Islet precursor cell (in vitro differentiated cells): ENCODE measurements around the gene MRPL21.
"Not testable (repeated sequence)": the region's sequence is repeated elsewhere in the genome, so short reads cannot be mapped to it uniquely, and the experiment has no call there.

Experiments
- DNase-seq: peaks from one replicate; pipeline ENCODE4 v3.0.0-alpha.2; 2018

Gene MRPL21

DNA sequence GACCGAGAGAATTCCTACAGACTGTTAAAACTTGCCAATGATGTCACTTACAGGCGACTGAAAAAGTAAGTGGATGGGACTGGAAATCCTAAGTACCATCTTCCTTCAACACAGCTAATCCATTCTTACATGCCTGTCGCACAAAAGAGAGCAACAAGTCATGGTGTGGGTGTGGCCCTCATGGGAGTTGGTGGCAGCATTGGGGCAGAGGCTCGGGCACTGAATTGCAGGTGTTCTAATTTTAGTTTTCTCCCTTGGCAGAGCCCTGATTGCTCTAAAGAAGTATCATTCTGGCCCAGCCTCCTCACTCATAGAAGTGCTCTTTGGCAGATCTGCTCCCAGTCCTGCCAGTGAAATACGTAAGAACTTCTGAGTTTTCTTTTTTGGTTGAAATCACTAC, 4.6 kb upstream of the MRPL21 start:
- no peak for DNase-seq

DNA sequence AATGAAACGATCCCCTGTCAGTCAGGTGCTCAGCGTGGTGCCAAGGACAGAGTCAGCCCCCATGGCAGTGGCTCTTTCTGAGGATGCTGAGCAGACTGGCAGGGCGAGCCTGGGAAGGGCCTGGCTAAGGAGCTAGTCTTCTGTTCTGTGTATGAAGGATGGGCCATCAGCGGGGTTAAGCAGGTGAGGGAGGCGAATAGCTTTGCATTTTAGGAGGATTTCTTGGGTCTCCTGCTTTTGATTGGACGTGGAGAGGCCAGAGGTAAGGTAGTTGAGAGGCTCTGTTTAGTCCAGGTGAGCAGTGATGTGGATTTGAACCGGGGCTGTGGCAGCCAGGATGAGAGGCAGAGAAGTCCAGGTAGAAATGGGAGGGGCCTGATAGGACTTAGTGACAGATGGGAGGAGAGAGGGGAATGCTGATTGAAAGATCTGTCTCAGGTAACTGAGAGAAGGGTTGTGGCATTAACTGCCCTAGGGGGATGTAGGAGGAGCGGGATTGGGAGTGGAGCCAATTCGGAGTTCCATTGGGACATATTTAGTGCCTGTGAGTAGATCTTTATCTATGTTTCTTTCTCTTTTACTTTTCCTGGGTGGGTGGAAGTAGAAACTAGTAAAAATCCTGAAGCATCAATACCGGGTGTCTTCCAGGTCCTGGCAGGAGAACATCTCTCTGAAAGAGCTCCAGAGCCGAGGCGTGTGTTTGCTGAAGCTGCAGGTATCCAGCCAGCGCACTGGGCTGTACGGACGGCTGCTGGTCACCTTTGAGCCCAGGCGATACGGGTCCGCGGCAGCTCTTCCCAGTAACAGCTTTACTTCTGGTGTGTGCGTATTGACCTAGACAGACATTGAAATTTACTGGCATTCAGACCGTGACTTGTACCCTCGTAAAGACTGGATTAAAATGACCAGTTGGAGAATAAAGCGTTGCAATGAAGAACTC, 2.1 kb upstream of the MRPL21 start:
- DNase-seq = no peak

- peak; percentile 68 for DNase-seq
Observed at GRCh38 chr11:68904248-68904847, 716 bp upstream of the MRPL21 start.

DNA sequence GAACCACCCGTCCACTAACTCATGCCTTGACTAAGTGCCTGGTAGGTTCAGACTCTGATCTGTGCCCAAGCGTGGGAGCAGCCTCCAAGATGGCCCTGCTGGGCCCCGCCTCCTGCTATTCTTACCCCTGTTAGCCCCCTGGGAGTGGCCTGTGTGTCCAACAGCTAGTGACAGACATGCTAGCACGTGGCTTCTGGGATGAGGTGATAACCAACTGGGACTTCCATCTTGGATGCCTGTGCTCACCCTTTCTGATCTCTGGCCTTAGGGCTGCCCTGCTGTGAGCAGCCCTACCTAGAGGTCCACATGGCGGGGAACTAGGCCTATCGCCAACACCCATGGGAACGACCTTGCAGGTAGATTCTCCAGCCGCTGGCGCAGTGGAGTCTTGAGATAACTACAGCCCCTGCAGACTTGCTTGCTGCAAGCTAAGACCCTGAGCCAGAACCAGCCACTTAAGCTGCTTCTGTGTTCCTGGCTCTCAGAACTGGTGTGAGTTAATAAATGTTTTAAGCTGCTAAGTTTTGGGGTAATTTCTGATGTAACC, 2.7 kb downstream of the MRPL21 start:
- no peak for DNase-seq

- DNase-seq = no peak
Observed at GRCh38 chr11:68897441-68897840, 6.2 kb downstream of the MRPL21 start.

DNA sequence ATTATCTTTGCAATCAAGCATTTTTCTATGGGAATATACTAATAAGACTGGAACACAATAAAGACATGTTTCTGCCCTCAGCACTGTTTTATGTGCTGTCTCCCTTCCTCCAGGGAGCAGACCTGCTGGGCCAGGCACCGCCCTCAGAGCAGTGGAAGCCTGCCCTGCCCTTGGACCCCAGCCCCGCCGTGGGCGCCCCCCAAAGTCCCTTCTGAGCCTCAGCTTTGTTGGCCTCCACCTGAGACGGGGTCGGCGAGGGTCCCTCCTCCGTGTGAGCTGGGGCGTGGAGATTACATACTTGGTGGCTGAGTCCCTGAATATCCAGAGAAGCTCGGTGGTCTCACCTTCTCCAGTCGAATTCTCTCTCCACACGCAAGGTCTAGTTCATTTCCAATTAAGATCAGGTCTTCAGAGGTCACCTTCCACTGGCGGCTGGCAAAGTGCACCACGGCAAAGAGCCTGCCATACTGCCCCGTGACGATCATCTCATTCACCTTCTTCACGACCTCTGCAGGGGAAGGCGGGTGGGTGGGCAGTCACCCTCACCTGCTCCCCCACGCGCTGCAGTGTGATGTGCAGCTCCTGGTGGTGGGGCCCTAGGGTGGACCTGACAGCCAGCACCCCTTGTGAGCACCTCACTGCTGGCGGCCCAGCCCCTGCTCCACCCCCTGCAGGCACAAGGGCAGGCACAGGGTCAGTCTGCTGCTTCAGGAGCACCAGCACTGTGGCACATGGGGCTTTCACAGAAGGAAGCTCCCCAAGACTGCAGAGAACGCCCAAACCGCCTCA, 7.3 kb downstream of the MRPL21 start:
- DNase-seq = no peak

- DNase-seq = no peak
Observed at GRCh38 chr11:68893282-68893681, 10.3 kb downstream of the MRPL21 start.

DNA sequence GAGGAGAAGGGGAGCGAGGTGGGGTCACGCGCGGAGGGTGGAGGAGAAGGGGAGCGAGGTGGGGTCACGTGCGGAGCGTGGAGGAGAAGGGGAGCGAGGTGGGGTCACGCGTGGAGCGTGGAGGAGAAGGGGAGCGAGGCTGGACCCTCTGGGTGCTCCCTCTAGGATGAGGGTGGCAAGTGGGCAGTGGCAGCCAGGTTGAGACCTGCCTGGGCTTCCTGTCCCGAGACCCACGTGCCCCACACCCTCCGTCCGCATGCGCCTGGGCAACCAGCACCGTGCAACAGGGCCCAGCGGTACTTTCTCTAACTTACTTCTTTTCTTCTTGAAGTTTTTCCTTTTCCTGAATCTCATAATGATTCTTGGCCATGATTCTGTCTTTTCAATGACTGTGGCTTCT, 11.1 kb downstream of the MRPL21 start:
- DNase-seq = no peak

DNA sequence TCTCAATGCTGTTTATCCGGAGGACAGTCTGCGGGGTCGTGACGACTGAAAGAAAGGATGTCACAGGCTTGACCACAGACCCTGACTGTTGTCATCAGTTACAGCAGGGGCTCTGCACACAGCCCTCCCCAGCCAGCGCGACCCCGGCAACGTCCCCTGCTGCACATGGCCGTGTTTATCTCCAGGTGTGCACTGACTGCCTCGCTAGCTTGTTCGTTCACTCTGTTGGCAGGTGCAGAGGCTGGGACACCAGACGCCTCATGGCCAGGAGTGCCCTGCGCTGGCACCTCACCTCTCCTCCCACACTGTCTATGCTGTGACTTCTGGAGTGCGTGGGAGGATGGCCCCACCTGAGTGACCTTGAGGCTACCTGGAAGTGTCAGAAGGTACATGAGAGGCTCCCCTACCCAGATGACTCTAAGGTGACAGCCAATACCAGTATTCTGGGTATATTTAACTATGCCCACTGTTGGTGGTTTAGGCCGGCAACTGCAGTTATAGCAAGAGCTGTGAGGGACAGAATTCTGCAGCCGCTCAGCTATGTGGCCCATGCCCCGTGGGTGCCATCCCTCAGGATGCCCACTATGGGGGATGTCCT, 12.2 kb downstream of the MRPL21 start:
- DNase-seq = no peak

DNA sequence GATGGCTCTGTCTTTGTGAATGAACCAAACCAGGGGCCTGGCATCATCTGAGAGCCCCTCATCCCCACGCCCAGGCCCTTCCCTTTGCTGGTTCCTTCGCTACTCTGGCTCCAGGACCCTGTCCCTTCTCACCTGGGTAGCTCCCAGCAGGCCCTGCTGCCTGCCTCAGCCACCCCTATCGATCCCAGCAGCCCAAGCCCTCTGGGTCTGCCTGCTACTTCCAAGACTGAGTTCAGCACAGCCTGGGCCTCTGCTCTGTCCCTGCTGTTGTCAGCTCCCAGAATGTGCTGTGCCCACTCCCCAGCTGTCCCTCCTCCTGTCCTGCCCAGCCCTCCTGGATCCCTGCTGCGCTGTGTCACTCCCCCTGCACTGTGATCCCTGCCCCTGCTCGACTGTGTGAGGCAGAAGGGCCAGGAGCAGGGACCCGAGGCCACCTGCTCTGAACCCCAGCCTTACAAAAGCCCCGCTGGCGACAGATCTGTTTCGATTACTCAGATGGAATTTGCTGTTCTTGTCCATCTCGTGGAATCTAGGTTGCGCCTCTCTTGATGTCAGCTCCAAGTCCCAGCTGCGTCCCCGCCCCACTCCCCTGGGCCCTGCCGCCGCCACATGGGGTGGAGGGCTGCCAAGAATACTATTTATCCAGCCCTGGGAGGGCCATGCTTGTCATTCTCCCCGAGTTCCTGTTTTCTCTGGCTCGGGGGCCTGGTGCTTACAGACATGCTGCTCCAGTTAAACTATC, 13.0 kb downstream of the MRPL21 start:
- no peak for DNase-seq

- DNase-seq = peak; percentile 79
Observed at GRCh38 chr11:68889948-68890446, 13.6 kb downstream of the MRPL21 start.

GRCh38 chr11:68884827-68885226, 18.8 kb downstream of the MRPL21 start:
- DNase-seq = not testable (repeated sequence)

DNA sequence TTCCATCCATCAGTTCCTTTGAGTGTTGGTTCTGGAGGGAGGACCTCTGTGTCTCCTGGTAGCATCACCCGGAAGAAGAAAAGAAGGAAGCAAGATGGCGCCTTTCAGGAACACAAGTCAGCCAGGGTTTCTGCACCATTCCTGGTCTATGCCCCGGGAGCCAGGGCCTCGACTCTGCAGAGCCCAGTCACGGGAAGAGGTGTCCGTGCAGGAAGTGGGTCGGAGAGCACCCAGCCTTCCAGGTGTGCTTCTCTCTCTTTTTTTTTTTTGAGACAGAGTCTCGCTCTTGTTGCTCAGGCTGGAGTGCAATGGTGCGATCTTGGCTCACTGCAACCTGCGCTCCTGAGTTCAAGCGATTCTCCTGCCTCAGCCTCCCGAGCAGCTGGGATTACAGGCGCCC, 21.2 kb downstream of the MRPL21 start:
- no peak for DNase-seq

DNA sequence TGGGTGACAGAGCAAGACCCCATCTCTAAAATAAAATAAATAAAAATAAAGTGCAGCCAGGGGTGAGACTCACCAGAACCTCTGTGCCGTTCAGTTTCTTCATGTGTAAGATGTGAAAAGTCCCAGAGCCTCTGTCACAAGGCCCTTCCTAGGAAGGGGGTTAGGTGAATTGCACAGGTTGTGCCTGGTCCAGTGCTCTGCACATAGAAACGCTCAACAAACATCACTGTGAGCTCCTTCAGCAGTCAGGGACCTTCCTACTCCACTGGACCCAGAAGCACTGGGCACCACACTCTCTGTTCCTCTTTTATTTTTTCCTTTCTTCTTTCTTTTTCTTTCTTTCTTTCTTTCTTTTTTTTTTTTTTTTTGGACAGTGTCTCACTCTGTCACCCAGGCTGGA, 22.3 kb downstream of the MRPL21 start:
- no peak for DNase-seq

GRCh38 chr11:68880851-68881250, 22.8 kb downstream of the MRPL21 start:
- DNase-seq = no peak

DNA sequence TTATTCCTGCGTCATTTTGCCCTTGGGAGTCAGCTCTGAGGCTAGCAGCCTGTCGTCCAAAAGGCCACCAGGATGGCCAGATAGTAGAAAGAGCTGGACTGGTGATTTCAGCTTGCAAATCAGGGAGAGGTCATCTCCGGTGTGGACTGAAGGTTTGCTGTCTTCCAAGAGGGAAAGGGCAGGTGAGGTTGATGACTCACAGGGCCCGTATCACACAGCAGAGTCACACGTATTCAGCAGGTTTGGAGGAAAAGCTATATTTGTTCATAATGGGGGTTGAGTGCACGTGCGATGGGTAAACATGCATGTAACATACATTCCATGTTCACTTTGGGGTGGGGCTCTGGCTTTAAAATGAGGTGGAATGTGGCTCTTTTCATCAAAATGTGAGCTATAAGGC, 25.6 kb downstream of the MRPL21 start:
- no peak for DNase-seq

- no peak for DNase-seq
Observed at GRCh38 chr11:68872216-68873003, 31.2 kb downstream of the MRPL21 start.

DNA sequence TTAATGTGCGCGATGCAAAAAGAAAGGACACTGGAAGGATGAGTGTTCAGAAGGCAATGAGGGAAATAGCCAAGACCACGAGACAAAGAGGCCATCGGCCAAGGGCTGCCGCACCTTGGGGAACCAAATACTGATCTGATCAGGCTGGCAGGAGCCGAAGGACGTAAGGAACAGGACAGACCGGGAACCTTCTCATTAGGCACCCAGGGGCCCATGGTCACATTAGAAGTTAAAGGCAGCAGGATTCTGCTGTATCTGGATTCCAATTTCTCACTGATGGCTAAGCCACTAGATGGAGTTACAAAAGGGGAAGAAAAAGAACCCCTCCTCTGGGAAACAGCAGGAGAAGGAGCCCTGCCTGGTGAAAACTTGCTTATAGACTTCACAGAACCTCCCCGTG, 33.2 kb downstream of the MRPL21 start:
- no peak for DNase-seq

DNA sequence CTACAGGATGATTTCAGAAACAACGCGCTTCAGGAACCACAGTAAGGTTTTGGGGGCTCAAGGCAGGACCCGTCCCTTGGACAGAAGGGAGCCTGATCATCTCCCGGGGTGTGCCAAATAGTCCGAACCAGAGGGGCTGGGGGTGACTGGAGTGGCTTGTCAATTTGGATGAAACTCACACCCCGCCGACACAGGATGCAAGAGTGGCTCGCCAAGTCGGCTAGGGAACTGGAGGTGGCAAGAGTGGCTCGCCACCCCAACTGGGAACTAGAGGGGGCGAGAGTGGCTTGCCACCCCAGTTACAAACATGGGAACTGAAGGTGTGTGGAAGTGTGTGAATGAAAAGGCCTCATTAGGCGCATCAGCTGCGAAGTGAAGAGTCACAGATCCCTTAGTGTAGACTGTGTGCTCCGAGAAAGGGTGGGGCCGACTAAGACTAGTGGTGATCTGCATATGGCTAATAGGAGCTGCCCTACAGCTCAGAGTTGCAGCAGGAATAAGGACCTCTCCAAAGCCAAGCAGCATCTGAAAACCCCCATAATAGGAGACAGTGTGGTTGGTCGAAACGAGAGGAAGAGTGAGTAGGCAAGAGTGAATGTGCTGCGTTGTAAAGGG, 35.3 kb downstream of the MRPL21 start:
- DNase-seq = no peak

DNA sequence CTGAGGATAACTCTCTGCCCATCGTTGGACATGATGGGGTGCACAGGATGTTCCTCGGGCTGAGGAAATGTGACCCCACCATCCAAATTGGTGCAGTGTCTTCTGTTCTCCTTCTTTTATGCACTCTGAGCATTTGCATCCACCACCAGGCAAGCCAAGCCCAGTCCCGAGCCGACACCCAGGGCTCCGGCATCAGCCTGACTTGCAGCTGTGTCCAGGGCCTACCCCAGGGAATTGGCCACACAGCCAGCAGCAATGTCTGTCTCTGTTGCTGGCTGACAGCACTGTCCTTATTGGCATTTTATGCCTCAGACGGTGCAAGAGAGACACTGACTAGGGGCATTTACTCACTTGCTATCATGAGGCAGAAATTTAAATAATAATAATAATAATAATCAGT, 36.6 kb downstream of the MRPL21 start:
- DNase-seq = no peak

GRCh38 chr11:68865241-68865640, 38.4 kb downstream of the MRPL21 start:
- DNase-seq = no peak
